ENCODE data around the gene RIOK3.
"Not testable (repeated sequence)": the region's sequence is repeated elsewhere in the genome, so short reads cannot be mapped to it uniquely, and the experiment has no call there.

The RIOK3 gene

GRCh38 chr18:23451011-23451410 is 2.1 kb upstream of the RIOK3 start:
- DNase-seq (ENCODE audit: low read depth in 2 of 2), result no peak

- DNase-seq (ENCODE audit: low read depth in 2 of 2), result no peak
Measured at GRCh38 chr18:23451491-23451890, 1.6 kb upstream of the RIOK3 start.

GRCh38 chr18:23452347-23452727 is 750 bp upstream of the RIOK3 start:
- DNase-seq (ENCODE audit: low read depth in 2 of 2), result no peak

GRCh38 chr18:23453680-23454058 is 582 bp downstream of the RIOK3 start:
- DNase-seq (ENCODE audit: low read depth in 2 of 2), result no peak

GRCh38 chr18:23456835-23457234 is 3.7 kb downstream of the RIOK3 start:
- no peak for DNase-seq (ENCODE audit: low read depth in 2 of 2)

- no peak for DNase-seq (ENCODE audit: low read depth in 2 of 2)
Measured at GRCh38 chr18:23458830-23459529, 5.9 kb downstream of the RIOK3 start.

- no peak for DNase-seq (ENCODE audit: low read depth in 2 of 2)
Measured at GRCh38 chr18:23459530-23459921, 6.4 kb downstream of the RIOK3 start.

- no peak for DNase-seq (ENCODE audit: low read depth in 2 of 2)
Measured at GRCh38 chr18:23460285-23461273, 7.5 kb downstream of the RIOK3 start.

- no peak for DNase-seq (ENCODE audit: low read depth in 2 of 2)
Measured at GRCh38 chr18:23462876-23463275, 9.8 kb downstream of the RIOK3 start.

GRCh38 chr18:23468753-23469459 is 15.8 kb downstream of the RIOK3 start:
- no peak for DNase-seq (ENCODE audit: low read depth in 2 of 2)

- DNase-seq (ENCODE audit: low read depth in 2 of 2), result no peak
Measured at GRCh38 chr18:23470620-23471387, 17.7 kb downstream of the RIOK3 start.

GRCh38 chr18:23471486-23471885 is 18.4 kb downstream of the RIOK3 start:
- no peak for DNase-seq (ENCODE audit: low read depth in 2 of 2)

GRCh38 chr18:23479829-23480505 is 26.9 kb downstream of the RIOK3 start:
- DNase-seq (ENCODE audit: low read depth in 2 of 2), result no peak

GRCh38 chr18:23484561-23485182 is 31.6 kb downstream of the RIOK3 start:
- no peak for DNase-seq (ENCODE audit: low read depth in 2 of 2)

GRCh38 chr18:23485386-23485785 is 32.3 kb downstream of the RIOK3 start:
- no peak for DNase-seq (ENCODE audit: low read depth in 2 of 2)

GRCh38 chr18:23487738-23488570 is 34.9 kb downstream of the RIOK3 start:
- peak; percentile 11 to 28 for DNase-seq (ENCODE audit: low read depth in 2 of 2)

- DNase-seq (ENCODE audit: low read depth in 2 of 2), result not testable (repeated sequence)
Measured at GRCh38 chr18:23489586-23489985, 36.5 kb downstream of the RIOK3 start.

- no peak for DNase-seq (ENCODE audit: low read depth in 2 of 2)
Measured at GRCh38 chr18:23493654-23494053, 40.6 kb downstream of the RIOK3 start.

GRCh38 chr18:23494992-23495391 is 41.9 kb downstream of the RIOK3 start:
- DNase-seq (ENCODE audit: low read depth in 2 of 2), result no peak
